Neural cell (in vitro differentiated cells): Measurements from ENCODE around the gene NUCB1. TPM values are rescaled to one million over a fixed set of nuclear protein-coding genes. Genes with fewer than 3 reads are reported as not detected.

Source experiments
- H2AFZ ChIP-seq: fragments of 200-600, 300-800 bp; sonication (generic), shearing (Covaris generic); 2 replicates; pipeline ENCODE4 v1.6.0; 2014; ENCODE audit warnings: low read depth, mild to moderate bottlenecking, antibody characterized with exemption, low read length, moderate library complexity
- H3F3A ChIP-seq: fragments of 200-600 bp; shearing (Covaris generic); 2 replicates; pipeline ENCODE4 v1.6.1; 2016; ENCODE audit warnings: mild to moderate bottlenecking, moderate library complexity, mixed read lengths, antibody characterized with exemption, low read length; ENCODE audit not compliant: insufficient read depth, poor library complexity, severe bottlenecking
- H3K27ac ChIP-seq: fragments of 200-600, 300-800 bp; sonication (generic), shearing (Covaris generic); 2 replicates; pipeline ENCODE4 v1.5.1; 2014; ENCODE audit warnings: mild to moderate bottlenecking, low read length, moderate library complexity
- H3K27me3 ChIP-seq: fragments of 300-800, 200-600 bp; sonication (generic), shearing (Covaris generic); 2 replicates; pipeline ENCODE4 v1.6.0; 2014; ENCODE audit warnings: mild to moderate bottlenecking, low read depth, low read length, moderate library complexity; ENCODE audit not compliant: insufficient read depth
- H3K36me3 ChIP-seq: fragments of 300-800, 200-600 bp; sonication (generic), shearing (Covaris generic); 2 replicates; pipeline ENCODE4 v1.5.1; 2014; ENCODE audit warnings: mild to moderate bottlenecking, antibody characterized with exemption, low read length, moderate library complexity; ENCODE audit not compliant: insufficient read depth
- H3K4me2 ChIP-seq: fragments of 300-800, 200-600 bp; sonication (generic), shearing (Covaris generic); 2 replicates; pipeline ENCODE4 v1.6.0; 2014; ENCODE audit warnings: mild to moderate bottlenecking, low read length
- H3K4me3 ChIP-seq: fragments of 300-800, 200-600 bp; sonication (generic), shearing (Covaris generic); 2 replicates; pipeline ENCODE4 v1.5.1; 2014; ENCODE audit warnings: mild to moderate bottlenecking, low read length, moderate library complexity
- H3K79me2 ChIP-seq: fragments of 200-600 bp; shearing (Covaris generic); replicated peaks from 2 replicates; pipeline ENCODE4 v1.6.0; 2014; ENCODE audit warnings: mild to moderate bottlenecking, low read length, moderate library complexity; ENCODE audit not compliant: insufficient read depth
- H3K9ac ChIP-seq: fragments of 300-800, 200-600 bp; sonication (generic), shearing (Covaris generic); 2 replicates; pipeline ENCODE4 v1.6.1; 2016; ENCODE audit warnings: mild to moderate bottlenecking, low read length, mixed read lengths
- H3K9me2 ChIP-seq: fragments of 200-600 bp; shearing (Covaris generic); 2 replicates; pipeline ENCODE4 v1.6.1; 2016; ENCODE audit warnings: mild to moderate bottlenecking, low read length, mixed read lengths; ENCODE audit not compliant: insufficient read depth
- H3K9me3 ChIP-seq: fragments of 200-600, 300-800 bp; sonication (generic), shearing (Covaris generic); 2 replicates; pipeline ENCODE4 v1.6.1; 2016; ENCODE audit warnings: mild to moderate bottlenecking, mixed run types, low read length, moderate library complexity, mixed read lengths
- H4K20me1 ChIP-seq: fragments of 200-600 bp; shearing (Covaris generic); 2 replicates; pipeline ENCODE4 v1.6.1; 2016; ENCODE audit warnings: mild to moderate bottlenecking, mixed run types; ENCODE audit not compliant: insufficient read depth
- EP300 ChIP-seq: fragments of 450-650 bp; conservative IDR thresholded peaks from 2 replicates; pipeline ENCODE4 v1.6.1; 2014; ENCODE audit warnings: antibody characterized with exemption, mild to moderate bottlenecking, moderate library complexity; ENCODE audit not compliant: poor library complexity, severe bottlenecking
- EZH2 ChIP-seq: fragments of 200-600, 300-800 bp; shearing (Covaris generic), sonication (generic); IDR thresholded peaks from 2 replicates; pipeline ENCODE4 v1.6.1; 2014; ENCODE audit warnings: antibody characterized with exemption, low read length, borderline replicate concordance, mild to moderate bottlenecking; ENCODE audit not compliant: insufficient read depth, poor library complexity, severe bottlenecking
- MXI1 ChIP-seq: fragments of 450-650 bp; conservative IDR thresholded peaks from 2 replicates; pipeline ENCODE4 v1.6.1; 2014; ENCODE audit warnings: antibody characterized with exemption, mild to moderate bottlenecking; ENCODE audit not compliant: poor library complexity, severe bottlenecking
- POLR2AphosphoS5 ChIP-seq: IDR thresholded peaks from 2 replicates; pipeline ENCODE4 v1.6.1; 2012
- RAD21 ChIP-seq: fragments of 450-650 bp; conservative IDR thresholded peaks from 2 replicates; pipeline ENCODE4 v1.6.1; 2014; ENCODE audit warnings: antibody characterized with exemption, mild to moderate bottlenecking, moderate library complexity
- SMC3 ChIP-seq: fragments of 450-650 bp; conservative IDR thresholded peaks from 2 replicates; pipeline ENCODE4 v1.6.1; 2014; ENCODE audit warnings: antibody characterized with exemption, mild to moderate bottlenecking, moderate library complexity; ENCODE audit not compliant: poor library complexity
- TAF1 ChIP-seq: IDR thresholded peaks from 2 replicates; pipeline ENCODE4 v1.6.1; 2012; ENCODE audit warnings: low read depth
- polyA plus RNA-seq: library from polyadenylated mRNA; depleted of rRNA; stranded (reverse); fragments of >200 nt; gene quantifications from 2 replicates; pipeline ENCODE4 v1.2.3, GENCODE V29; 2014
- TF ChIP-seq, protein P1 (sequence below): IDR thresholded peaks from 2 replicates; pipeline ENCODE4 v1.6.1; 2012; ENCODE audit warnings: borderline replicate concordance
- TF ChIP-seq, protein P2 (sequence below): fragments of 450-650 bp; IDR thresholded peaks from 2 replicates; pipeline ENCODE4 v1.5.1; 2014; ENCODE audit warnings: antibody characterized with exemption, mild to moderate bottlenecking, moderate library complexity; ENCODE audit not compliant: poor library complexity, severe bottlenecking

Gene NUCB1
- polyA plus RNA-seq, 1 donor from 2014 or later = 80.0 TPM

DNA sequence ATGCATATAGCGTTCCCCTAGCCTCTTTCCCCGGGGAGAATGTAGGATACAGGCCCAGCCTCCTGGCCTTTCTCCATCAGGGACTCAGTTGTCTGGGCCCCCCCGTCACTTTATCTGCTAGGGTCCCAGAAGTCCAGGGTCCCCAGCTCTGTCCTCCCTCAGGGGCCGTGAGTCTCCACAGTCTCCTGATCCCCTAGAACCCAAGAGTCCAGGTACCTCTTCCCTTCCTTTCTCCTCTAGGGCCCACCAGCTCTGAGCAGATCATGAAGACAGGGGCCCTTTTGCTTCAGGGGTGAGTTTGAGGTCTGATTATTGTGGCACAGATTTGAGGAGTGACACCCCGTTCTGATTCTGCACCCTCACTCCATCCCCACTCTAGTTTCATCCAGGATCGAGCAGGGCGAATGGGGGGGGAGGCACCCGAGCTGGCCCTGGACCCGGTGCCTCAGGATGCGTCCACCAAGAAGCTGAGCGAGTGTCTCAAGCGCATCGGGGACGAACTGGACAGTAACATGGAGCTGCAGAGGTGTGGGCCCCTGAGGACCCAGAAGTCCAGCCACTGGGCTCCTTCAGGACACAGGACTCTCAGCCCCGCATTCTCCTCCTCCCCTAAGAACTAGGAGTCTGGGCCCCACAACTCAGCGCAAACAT lies 55.3 kb downstream of the NUCB1 start:
- TF ChIP-seq EP300 (no peak), SMC3 (no peak), RAD21 (no peak), MXI1 (no peak), TAF1 (no peak), POLR2AphosphoS5 (no peak), EZH2 (no peak)
- TF ChIP-seq, protein P1, sequence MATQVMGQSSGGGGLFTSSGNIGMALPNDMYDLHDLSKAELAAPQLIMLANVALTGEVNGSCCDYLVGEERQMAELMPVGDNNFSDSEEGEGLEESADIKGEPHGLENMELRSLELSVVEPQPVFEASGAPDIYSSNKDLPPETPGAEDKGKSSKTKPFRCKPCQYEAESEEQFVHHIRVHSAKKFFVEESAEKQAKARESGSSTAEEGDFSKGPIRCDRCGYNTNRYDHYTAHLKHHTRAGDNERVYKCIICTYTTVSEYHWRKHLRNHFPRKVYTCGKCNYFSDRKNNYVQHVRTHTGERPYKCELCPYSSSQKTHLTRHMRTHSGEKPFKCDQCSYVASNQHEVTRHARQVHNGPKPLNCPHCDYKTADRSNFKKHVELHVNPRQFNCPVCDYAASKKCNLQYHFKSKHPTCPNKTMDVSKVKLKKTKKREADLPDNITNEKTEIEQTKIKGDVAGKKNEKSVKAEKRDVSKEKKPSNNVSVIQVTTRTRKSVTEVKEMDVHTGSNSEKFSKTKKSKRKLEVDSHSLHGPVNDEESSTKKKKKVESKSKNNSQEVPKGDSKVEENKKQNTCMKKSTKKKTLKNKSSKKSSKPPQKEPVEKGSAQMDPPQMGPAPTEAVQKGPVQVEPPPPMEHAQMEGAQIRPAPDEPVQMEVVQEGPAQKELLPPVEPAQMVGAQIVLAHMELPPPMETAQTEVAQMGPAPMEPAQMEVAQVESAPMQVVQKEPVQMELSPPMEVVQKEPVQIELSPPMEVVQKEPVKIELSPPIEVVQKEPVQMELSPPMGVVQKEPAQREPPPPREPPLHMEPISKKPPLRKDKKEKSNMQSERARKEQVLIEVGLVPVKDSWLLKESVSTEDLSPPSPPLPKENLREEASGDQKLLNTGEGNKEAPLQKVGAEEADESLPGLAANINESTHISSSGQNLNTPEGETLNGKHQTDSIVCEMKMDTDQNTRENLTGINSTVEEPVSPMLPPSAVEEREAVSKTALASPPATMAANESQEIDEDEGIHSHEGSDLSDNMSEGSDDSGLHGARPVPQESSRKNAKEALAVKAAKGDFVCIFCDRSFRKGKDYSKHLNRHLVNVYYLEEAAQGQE = no peak
- TF ChIP-seq, protein P2, sequence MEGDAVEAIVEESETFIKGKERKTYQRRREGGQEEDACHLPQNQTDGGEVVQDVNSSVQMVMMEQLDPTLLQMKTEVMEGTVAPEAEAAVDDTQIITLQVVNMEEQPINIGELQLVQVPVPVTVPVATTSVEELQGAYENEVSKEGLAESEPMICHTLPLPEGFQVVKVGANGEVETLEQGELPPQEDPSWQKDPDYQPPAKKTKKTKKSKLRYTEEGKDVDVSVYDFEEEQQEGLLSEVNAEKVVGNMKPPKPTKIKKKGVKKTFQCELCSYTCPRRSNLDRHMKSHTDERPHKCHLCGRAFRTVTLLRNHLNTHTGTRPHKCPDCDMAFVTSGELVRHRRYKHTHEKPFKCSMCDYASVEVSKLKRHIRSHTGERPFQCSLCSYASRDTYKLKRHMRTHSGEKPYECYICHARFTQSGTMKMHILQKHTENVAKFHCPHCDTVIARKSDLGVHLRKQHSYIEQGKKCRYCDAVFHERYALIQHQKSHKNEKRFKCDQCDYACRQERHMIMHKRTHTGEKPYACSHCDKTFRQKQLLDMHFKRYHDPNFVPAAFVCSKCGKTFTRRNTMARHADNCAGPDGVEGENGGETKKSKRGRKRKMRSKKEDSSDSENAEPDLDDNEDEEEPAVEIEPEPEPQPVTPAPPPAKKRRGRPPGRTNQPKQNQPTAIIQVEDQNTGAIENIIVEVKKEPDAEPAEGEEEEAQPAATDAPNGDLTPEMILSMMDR = no peak
- H3K27ac ChIP-seq = peak overlapping the region; percentile 63
- H3K4me2 ChIP-seq = peak overlapping the region; percentile 92

DNA sequence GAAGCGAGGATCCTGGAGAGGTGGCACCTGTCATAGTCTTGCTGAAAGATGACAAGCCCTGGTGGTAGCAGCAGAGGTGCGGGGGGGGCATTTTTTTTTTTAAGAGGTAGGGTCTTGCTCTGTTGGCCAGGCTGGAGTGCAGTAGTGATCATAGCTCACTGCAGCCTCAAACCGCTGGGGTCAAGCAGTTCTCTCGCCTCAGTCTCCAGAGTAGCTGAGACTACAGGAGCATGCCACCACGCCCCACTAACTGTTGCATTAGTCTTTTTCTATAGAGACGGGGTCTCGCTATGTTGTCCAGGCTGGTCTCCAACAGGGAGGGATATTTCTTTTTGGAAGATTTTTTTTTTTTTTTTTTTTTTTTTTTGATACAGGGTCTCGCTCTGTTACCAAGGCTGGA lies 57.9 kb downstream of the NUCB1 start:
- no peaks in the 10 kb centered on the region for H3K9me3 ChIP-seq
- TF ChIP-seq, protein P1 = no peak
- TF ChIP-seq POLR2AphosphoS5 = no peak
- TF ChIP-seq EZH2 = no peak
- TF ChIP-seq TAF1 = no peak
- no peak for TF ChIP-seq MXI1
- no peak for TF ChIP-seq RAD21
- TF ChIP-seq EP300 = no peak
- TF ChIP-seq SMC3 = no peak
- TF ChIP-seq, protein P2 = no peak
- no peak overlapping the region for H3K27ac ChIP-seq
- H4K20me1 ChIP-seq = no peaks in the 10 kb centered on the region
- no peak overlapping the region for H3K4me3 ChIP-seq
- H3K4me2 ChIP-seq = no peak overlapping the region
- H3K27me3 ChIP-seq = no peaks in the 10 kb centered on the region
- H3K79me2 ChIP-seq = peaks cover 9% of the 10 kb centered on the region
- no peaks in the 10 kb centered on the region for H3K36me3 ChIP-seq
- no peaks in the 10 kb centered on the region for H3K9me2 ChIP-seq
- H3F3A ChIP-seq = no peaks in the 10 kb centered on the region
- no peak overlapping the region for H2AFZ ChIP-seq
- no peak overlapping the region for H3K9ac ChIP-seq

More for the DNA sequence above, 55.3 kb downstream of the NUCB1 start:
- peaks cover 9% of the 10 kb centered on the region for H3K79me2 ChIP-seq
- peak overlapping the region; percentile 76 for H2AFZ ChIP-seq
- no peaks in the 10 kb centered on the region for H3K27me3 ChIP-seq
- no peaks in the 10 kb centered on the region for H3F3A ChIP-seq
- H4K20me1 ChIP-seq = no peaks in the 10 kb centered on the region
- no peaks in the 10 kb centered on the region for H3K36me3 ChIP-seq
- H3K4me3 ChIP-seq = peak overlapping the region; percentile 94
- no peaks in the 10 kb centered on the region for H3K9me2 ChIP-seq
- no peaks in the 10 kb centered on the region for H3K9me3 ChIP-seq
- peak overlapping the region; percentile 92 for H3K9ac ChIP-seq
